CD4-positive, alpha-beta T cell (primary cell): ENCODE results near the gene CERS4. TPM values are rescaled to one million over a fixed set of nuclear protein-coding genes. Genes with fewer than 3 reads are reported as not detected.

Experiments
- ATAC-seq: fragments of 200-7000 bp; cut with Tn5 transposase; one replicate; pipeline ENCODE4 v1.10.0; 2022; ENCODE audit warnings: mild to moderate bottlenecking; ENCODE audit not compliant: poor library complexity
- CTCF ChIA-PET: fragments of 350-600 bp; sonication (Branson Sonifier 250); formaldehyde crosslinking; loops from one replicate; lab custom pipeline; 2021; ENCODE audit warnings: antibody characterized with exemption, inconsistent platforms; lab: Charles Lee
- POLR2A ChIA-PET: fragments of 350-600 bp; sonication (Branson Sonifier 250); formaldehyde crosslinking; loops from one replicate; lab custom pipeline; 2021; ENCODE audit warnings: antibody characterized with exemption, inconsistent platforms; lab: Charles Lee
- DNase-seq, 14 experiments: peaks; one replicate each; pipeline ENCODE4 v3.0.0-alpha.2; 2013 to 2020; ENCODE audit warnings: mixed read lengths in 2 of 14
- H3K27ac ChIP-seq, 2 donors: one replicate each; pipeline versions ENCODE4 v1.5.1 to v1.7.0; 2013; ENCODE audit warnings: low read length in 2 of 2, low read depth in 1 of 2, mild to moderate bottlenecking in 1 of 2
- H3K27me3 ChIP-seq, 2 experiments: 1 replicate in 1 of 2; 2 replicates in 1 of 2; pipeline versions ENCODE4 v1.6.1 to v1.7.0; 2013; ENCODE audit warnings: low read length in 2 of 2, control low read depth in 1 of 2, mild to moderate bottlenecking in 1 of 2, moderate library complexity in 1 of 2; ENCODE audit not compliant: insufficient read depth in 2 of 2, control insufficient read depth in 1 of 2
- H3K36me3 ChIP-seq: one replicate; pipeline ENCODE4 v1.6.1; 2013; ENCODE audit warnings: low read length, control low read depth; ENCODE audit not compliant: insufficient read depth
- H3K4me1 ChIP-seq: one replicate; pipeline ENCODE4 v1.6.1; 2013; ENCODE audit warnings: low read length, control low read depth; ENCODE audit not compliant: insufficient read depth
- H3K4me3 ChIP-seq: one replicate; pipeline ENCODE4 v1.5.1; 2013; ENCODE audit warnings: mild to moderate bottlenecking, low read length, moderate library complexity
- H3K9me3 ChIP-seq, 2 experiments: 1 replicate in 1 of 2; 2 replicates in 1 of 2; pipeline versions ENCODE4 v1.6.1 to v1.7.0; 2013; ENCODE audit warnings: low read length in 2 of 2, mild to moderate bottlenecking in 2 of 2, control low read depth in 1 of 2, moderate library complexity in 1 of 2; ENCODE audit not compliant: control insufficient read depth in 1 of 2, insufficient read depth in 1 of 2
- H3K27ac Mint-ChIP-seq: one replicate; pipeline ENCODE4 v1.8.0; 2020; ENCODE audit warnings: mixed read lengths
- H3K27me3 Mint-ChIP-seq: one replicate; pipeline ENCODE4 v1.8.0; 2021; ENCODE audit warnings: mixed read lengths
- H3K36me3 Mint-ChIP-seq: one replicate; pipeline ENCODE4 v1.8.0; 2021; ENCODE audit warnings: low read depth, mixed read lengths
- H3K4me1 Mint-ChIP-seq: one replicate; pipeline ENCODE4 v1.8.0; 2021; ENCODE audit warnings: low read depth, mixed read lengths
- H3K4me3 Mint-ChIP-seq: one replicate; pipeline ENCODE4 v1.8.0; 2020; ENCODE audit warnings: mild to moderate bottlenecking, mixed read lengths
- H3K9me3 Mint-ChIP-seq: one replicate; pipeline ENCODE4 v1.8.0; 2020; ENCODE audit warnings: mixed read lengths
- CTCF ChIP-seq: fragments of 200-600 bp; IDR thresholded peaks from one replicate; pipeline ENCODE4 v1.8.0; 2022; ENCODE audit warnings: antibody characterized with exemption, mild to moderate bottlenecking
- intact Hi-C, 2 experiments: fragments of 100-400 bp; cut with DNase I in 1 of 2; cut with micrococcal nuclease in 1 of 2; formaldehyde crosslinking; loops; one replicate each; pipeline versions ENCODE4 v1.15.1 to v1.9.0; 2023 to 2025; cut with DNase I, micrococcal nuclease
- total RNA-seq, 174 experiments: library from RNA in 2 of 174; stranded (reverse) in 2 of 174; gene quantifications; one replicate each; pipeline ENCODE4 v1.2.3 and lab custom pipeline; 2021 to 2026

Gene CERS4
- total RNA-seq, 2 experiments from 2014 or later: 8.7 to 12.3 TPM

GRCh38 chr19:8208119-8208921, 850 bp upstream of the CERS4 start:
- DNase-seq (peak in 1 of 14 experiments; percentile 12), ATAC-seq (peak; percentile 7)
- ChIA-PET CTCF (interaction anchor here (1.4 kb wide), 1 partner anchor 339 kb away, joined by 3 read pairs; no protein-coding TSS in a partner anchor), POLR2A (interaction anchor here (0.9 to 2.2 kb wide), 2 partner anchors 13 to 28 kb away, joined by 3 to 16 read pairs; no protein-coding TSS in a partner anchor)
- Histone ChIP-seq H3K27ac (peak overlapping the region in 1 of 2 donors; percentile 46), H3K36me3 (no peaks in the 10 kb centered on the region), H3K27me3 (no peaks in the 10 kb centered on the region), H3K9me3 (no peaks in the 10 kb centered on the region), H3K4me1 (peaks cover 38% of the 10 kb centered on the region), H3K4me3 (peak overlapping the region; percentile 95)
- peak overlapping the region; percentile 85 for H3K4me3 Mint-ChIP-seq
- no peaks in the 10 kb centered on the region for H3K9me3 Mint-ChIP-seq
- H3K4me1 Mint-ChIP-seq: peaks cover 20% of the 10 kb centered on the region
- no peaks in the 10 kb centered on the region for H3K27me3 Mint-ChIP-seq
- H3K27ac Mint-ChIP-seq: peak overlapping the region; percentile 55
- no peak for TF ChIP-seq CTCF
- peaks cover 6% of the 10 kb centered on the region for H3K36me3 Mint-ChIP-seq
- intact Hi-C loops: loop anchor here (1.0 to 5.0 kb wide), 2 partner anchors 27 to 179 kb away; no protein-coding TSS in a partner anchor

- no peaks in the 10 kb centered on the region for H3K9me3 ChIP-seq
- Mint-ChIP-seq H3K9me3 (no peaks in the 10 kb centered on the region), H3K4me3 (peak overlapping the region; percentile 93), H3K4me1 (peaks cover 27% of the 10 kb centered on the region), H3K27me3 (no peaks in the 10 kb centered on the region), H3K36me3 (peaks cover 15% of the 10 kb centered on the region), H3K27ac (peak overlapping the region; percentile 90)
- ChIA-PET CTCF (interaction anchor here (0.6 to 1.0 kb wide), 2 partner anchors 44 to 59 kb away, joined by 3 read pairs; no protein-coding TSS in a partner anchor), POLR2A (interaction anchor here (0.6 to 2.2 kb wide), 10 partner anchors 8 to 306 kb away, joined by 3 to 16 read pairs (median 4); partner anchors contain the start of genes MAP2K7 and TIMM44)
- peak; percentile 60 to 93 (median 76) for DNase-seq
- peaks cover 45% of the 10 kb centered on the region for H3K4me1 ChIP-seq
- peak overlapping the region; percentile 18 to 81 for H3K27ac ChIP-seq
- TF ChIP-seq CTCF: no peak
- intact Hi-C loops: loop anchor here in 1 of 2 experiments (5.0 kb wide), 3 partner anchors 32 to 178 kb away; partner anchors contain the start of gene CD320
- peaks cover 10% of the 10 kb centered on the region for H3K36me3 ChIP-seq
- peak; percentile 81 for ATAC-seq
- H3K27me3 ChIP-seq: no peaks in the 10 kb centered on the region
- H3K4me3 ChIP-seq: peak overlapping the region; percentile 95
Measured at GRCh38 chr19:8209462-8210378, 550 bp downstream of the CERS4 start.
